ENCODE data around the gene ANKRD61.
A peak's percentile ranks its signal among the peaks of the same experiment; 100 is the strongest.

ANKRD61 gene

GRCh38 chr7:6012355-6013104 lies 18.6 kb upstream of the ANKRD61 start:
- TF ChIP-seq CTCF (conservative IDR thresholded peaks at IDR 0.05; ENCODE audit: control insufficient read depth, insufficient read depth, low read depth, low read length), result no peak
- no peak overlapping the region for H3K4me3 ChIP-seq (ENCODE audit: control insufficient read depth, low read depth, low read length)
- peak; percentile 40 for DNase-seq (ENCODE audit: low read depth)

- no peak for TF ChIP-seq CTCF (conservative IDR thresholded peaks at IDR 0.05; ENCODE audit: control insufficient read depth, insufficient read depth, low read depth, low read length)
- peak; percentile 97 for DNase-seq (ENCODE audit: low read depth)
- H3K4me3 ChIP-seq (ENCODE audit: control insufficient read depth, low read depth, low read length), result no peak overlapping the region
Observed at GRCh38 chr7:6015917-6016652, 15.1 kb upstream of the ANKRD61 start.

- no peak for DNase-seq (ENCODE audit: low read depth)
- H3K4me3 ChIP-seq (ENCODE audit: control insufficient read depth, low read depth, low read length), result no peak overlapping the region
- no peak for TF ChIP-seq CTCF (conservative IDR thresholded peaks at IDR 0.05; ENCODE audit: control insufficient read depth, insufficient read depth, low read depth, low read length)
Observed at GRCh38 chr7:6016653-6016966, 14.6 kb upstream of the ANKRD61 start.

- TF ChIP-seq CTCF (conservative IDR thresholded peaks at IDR 0.05; ENCODE audit: control insufficient read depth, insufficient read depth, low read depth, low read length), result no peak
- no peak overlapping the region for H3K4me3 ChIP-seq (ENCODE audit: control insufficient read depth, low read depth, low read length)
- DNase-seq (ENCODE audit: low read depth), result no peak
Observed at GRCh38 chr7:6020371-6021286, 10.5 kb upstream of the ANKRD61 start.

- no peak for TF ChIP-seq CTCF (conservative IDR thresholded peaks at IDR 0.05; ENCODE audit: control insufficient read depth, insufficient read depth, low read depth, low read length)
- no peak for DNase-seq (ENCODE audit: low read depth)
Observed at GRCh38 chr7:6022707-6023106, 8.5 kb upstream of the ANKRD61 start.

GRCh38 chr7:6023974-6024435 lies 7.2 kb upstream of the ANKRD61 start:
- TF ChIP-seq CTCF (conservative IDR thresholded peaks at IDR 0.05; ENCODE audit: control insufficient read depth, insufficient read depth, low read depth, low read length), result no peak
- DNase-seq (ENCODE audit: low read depth), result no peak

More at GRCh38 chr7:6022707-6023106, 8.5 kb upstream of the ANKRD61 start:
- H3K4me3 ChIP-seq (ENCODE audit: control insufficient read depth, low read depth, low read length), result no peak overlapping the region

More at GRCh38 chr7:6023974-6024435, 7.2 kb upstream of the ANKRD61 start:
- no peak overlapping the region for H3K4me3 ChIP-seq (ENCODE audit: control insufficient read depth, low read depth, low read length)
